Naive B cell (primary cell): ENCODE measurements around the gene OR4L1. TPM values are rescaled to one million over a fixed set of nuclear protein-coding genes. Genes with fewer than 3 reads are reported as not detected.

Experiments used
- polyA plus RNA-seq, 6 donors: library from polyadenylated mRNA; unstranded; fragments of 300-500 nt; fragmentation: Illumina TruSeq; gene quantifications; one replicate each; pipeline ENCODE4 v1.2.3, GENCODE V29; 2021; ENCODE audit warnings: low read depth in 6 of 6

OR4L1 gene
- polyA plus RNA-seq, 6 donors from 2014 or later = not detected

Other genes starting within 250 kb of the OR4L1 start
- not detected for gene OR4K2, start 184.9 kb upstream of the OR4L1 start, polyA plus RNA-seq
- gene OR4K5, start 139.4 kb upstream of the OR4L1 start, polyA plus RNA-seq = not detected
- gene OR4K1, start 129.1 kb upstream of the OR4L1 start, polyA plus RNA-seq = not detected
- not detected for gene OR4K15, start 84.5 kb upstream of the OR4L1 start, polyA plus RNA-seq
- gene OR4Q2, start 57.9 kb upstream of the OR4L1 start, polyA plus RNA-seq = not detected
- gene OR4K14, start 40.7 kb upstream of the OR4L1 start, polyA plus RNA-seq = not detected
- gene OR4K13, start 24.0 kb upstream of the OR4L1 start, polyA plus RNA-seq = not detected
- not detected for gene OR4K17, start 50.7 kb downstream of the OR4L1 start, polyA plus RNA-seq
- gene OR4N5, start 78.8 kb downstream of the OR4L1 start, polyA plus RNA-seq = not detected
- gene OR11G2, start 130.9 kb downstream of the OR4L1 start, polyA plus RNA-seq = not detected
- not detected for gene OR11H6, start 163.7 kb downstream of the OR4L1 start, polyA plus RNA-seq
- not detected for gene OR11H7, start 168.9 kb downstream of the OR4L1 start, polyA plus RNA-seq
- gene OR11H4, start 179.2 kb downstream of the OR4L1 start, polyA plus RNA-seq = not detected
- 10 to 100 TPM; 21.8 to 28.5 (median 26.6) TPM for gene TTC5, start 245.9 kb downstream of the OR4L1 start, polyA plus RNA-seq